C4-2B (cell line): ENCODE data around the gene TMTC4.

ENCODE experiments used
- CTCF ChIP-seq: fragments of 450-650 bp; conservative IDR thresholded peaks from 2 replicates; pipeline ENCODE4 v1.5.1; 2017; ENCODE audit warnings: mild to moderate bottlenecking
- ZFX ChIP-seq: fragments of 450-650 bp; IDR thresholded peaks from 2 replicates; pipeline ENCODE4 v1.6.1; 2017

GRCh38 chr13:100646871-100647270 lies 27.7 kb downstream of the TMTC4 start:
- no peak for TF ChIP-seq CTCF
- no peak for TF ChIP-seq ZFX
